DND-41 (cell line): ENCODE results near the gene ACOXL.

Experiments used
- ATAC-seq: fragments of 200-7000 bp; cut with Tn5 transposase; 3 replicates; pipeline ENCODE4 v1.9.1; 2021; ENCODE audit warnings: low read depth; ENCODE audit not compliant: insufficient read depth
- DNase-seq: peaks from one replicate; pipeline ENCODE4 v3.0.0-alpha.2; 2020
- H2AFZ ChIP-seq: 2 replicates; pipeline ENCODE4 v1.6.0; 2012; ENCODE audit warnings: low read depth, low read length
- H3K27ac ChIP-seq: 2 replicates; pipeline ENCODE4 v1.5.1; 2012; ENCODE audit warnings: low read length, inconsistent platforms
- H3K27me3 ChIP-seq: fragments of 200-600 bp; sonication (generic); 2 replicates; pipeline ENCODE4 v1.6.0; 2012; ENCODE audit warnings: low read length, mild to moderate bottlenecking, inconsistent platforms; ENCODE audit not compliant: insufficient read depth, poor library complexity
- H3K36me3 ChIP-seq: 2 replicates; pipeline ENCODE4 v1.5.1; 2012; ENCODE audit warnings: low read length, inconsistent platforms; ENCODE audit not compliant: insufficient read depth
- H3K4me1 ChIP-seq: 2 replicates; pipeline ENCODE4 v1.5.1; 2012; ENCODE audit warnings: mild to moderate bottlenecking, low read length; ENCODE audit not compliant: insufficient read depth
- H3K4me2 ChIP-seq: 2 replicates; pipeline ENCODE4 v1.6.0; 2012; ENCODE audit warnings: mild to moderate bottlenecking, moderate library complexity, low read length, inconsistent platforms; ENCODE audit not compliant: insufficient read depth
- H3K4me3 ChIP-seq, 2 experiments: fragments of 200-600 bp in 1 of 2; shearing (Covaris generic) in 1 of 2; 2 replicates each; pipeline ENCODE4 v1.5.1; 2012 to 2016; ENCODE audit warnings: inconsistent platforms in 2 of 2, low read length in 2 of 2, mild to moderate bottlenecking in 2 of 2, low read depth in 1 of 2, moderate library complexity in 1 of 2
- H3K79me2 ChIP-seq: 2 replicates; pipeline ENCODE4 v1.6.0; 2012; ENCODE audit warnings: low read length, inconsistent platforms; ENCODE audit not compliant: insufficient read depth
- H3K9ac ChIP-seq: 2 replicates; pipeline ENCODE4 v1.6.0; 2012; ENCODE audit warnings: low read depth, mild to moderate bottlenecking, inconsistent platforms, low read length, moderate library complexity
- H3K9me3 ChIP-seq: 2 replicates; pipeline ENCODE4 v1.5.1; 2012; ENCODE audit warnings: low read length, moderate library complexity, mild to moderate bottlenecking, inconsistent platforms; ENCODE audit not compliant: insufficient read depth, severe bottlenecking
- H4K20me1 ChIP-seq: 2 replicates; pipeline ENCODE4 v1.6.0; 2012; ENCODE audit warnings: low read length; ENCODE audit not compliant: insufficient read depth
- CTCF ChIP-seq: IDR thresholded peaks from 2 replicates; pipeline ENCODE4 v1.5.1; 2012; ENCODE audit warnings: borderline replicate concordance, low read length, moderate library complexity, mild to moderate bottlenecking; ENCODE audit not compliant: poor library complexity, severe bottlenecking; ENCODE audit errors: extremely low read depth
- EZH2 ChIP-seq: IDR thresholded peaks from 3 replicates; pipeline ENCODE4 v1.6.1; 2012; ENCODE audit warnings: borderline replicate concordance, low read depth, mild to moderate bottlenecking, moderate library complexity, low read length, inconsistent platforms; ENCODE audit not compliant: severe bottlenecking

ACOXL gene

GRCh38 chr2:111148925-111149324 lies 416.6 kb downstream of the ACOXL start:
- H3K4me2 ChIP-seq, result no peak overlapping the region
- peaks cover 83% of the 10 kb centered on the region for H3K36me3 ChIP-seq
- H2AFZ ChIP-seq, result no peak overlapping the region
- no peaks in the 10 kb centered on the region for H3K27me3 ChIP-seq
- peaks cover 88% of the 10 kb centered on the region for H3K79me2 ChIP-seq
- peak overlapping the region; percentile 22; the same call in 1 of the 2 replicates for H3K27ac ChIP-seq
- DNase-seq (no peak), ATAC-seq (no peak)
- H3K9me3 ChIP-seq, result no peaks in the 10 kb centered on the region
- peaks cover 7% of the 10 kb centered on the region; the same call in 1 of the 2 replicates for H3K4me1 ChIP-seq
- TF ChIP-seq EZH2 (no peak), CTCF (no peak)
- H3K4me3 ChIP-seq, result no peak overlapping the region
- no peak overlapping the region for H3K9ac ChIP-seq
- peaks cover 11% of the 10 kb centered on the region; the same call in 1 of the 2 replicates for H4K20me1 ChIP-seq

GRCh38 chr2:111149882-111150455 lies 417.6 kb downstream of the ACOXL start:
- Histone ChIP-seq H4K20me1 (peaks cover 13% of the 10 kb centered on the region; the same call in 1 of the 2 replicates), H3K36me3 (peaks cover 83% of the 10 kb centered on the region), H3K27me3 (no peaks in the 10 kb centered on the region), H3K4me2 (no peak overlapping the region), H3K27ac (no peak overlapping the region), H3K4me3 (no peak overlapping the region), H3K79me2 (peaks cover 89% of the 10 kb centered on the region), H3K4me1 (peaks cover 3% of the 10 kb centered on the region; the same call in 1 of the 2 replicates), H3K9ac (no peak overlapping the region), H2AFZ (no peak overlapping the region), H3K9me3 (no peaks in the 10 kb centered on the region)
- TF ChIP-seq CTCF, result no peak
- no peak for TF ChIP-seq EZH2
- DNase-seq, result no peak
- no peak for ATAC-seq

- H3K79me2 ChIP-seq, result peaks cover 83% of the 10 kb centered on the region
- TF ChIP-seq CTCF (no peak), EZH2 (no peak)
- no peak overlapping the region for H3K9ac ChIP-seq
- no peaks in the 10 kb centered on the region for H3K27me3 ChIP-seq
- H3K4me2 ChIP-seq, result no peak overlapping the region
- no peak overlapping the region for H2AFZ ChIP-seq
- H3K4me1 ChIP-seq, result peaks cover 8% of the 10 kb centered on the region; the same call in 1 of the 2 replicates
- ATAC-seq (no peak), DNase-seq (no peak)
- no peak overlapping the region for H3K27ac ChIP-seq
- H3K9me3 ChIP-seq, result no peaks in the 10 kb centered on the region
- no peak overlapping the region for H3K4me3 ChIP-seq
- peaks cover 92% of the 10 kb centered on the region for H3K36me3 ChIP-seq
- peaks cover 37% of the 10 kb centered on the region for H4K20me1 ChIP-seq
Observed at GRCh38 chr2:111154758-111155157, 422.4 kb downstream of the ACOXL start.

GRCh38 chr2:111155610-111156009 lies 423.2 kb downstream of the ACOXL start:
- H3K4me1 ChIP-seq, result peaks cover 8% of the 10 kb centered on the region; the same call in 1 of the 2 replicates
- H3K27me3 ChIP-seq, result no peaks in the 10 kb centered on the region
- H2AFZ ChIP-seq, result no peak overlapping the region
- peaks cover 93% of the 10 kb centered on the region for H3K36me3 ChIP-seq
- H4K20me1 ChIP-seq, result peaks cover 45% of the 10 kb centered on the region
- DNase-seq (no peak), ATAC-seq (no peak)
- no peak overlapping the region for H3K4me3 ChIP-seq
- TF ChIP-seq CTCF, result no peak
- TF ChIP-seq EZH2, result no peak
- H3K79me2 ChIP-seq, result peaks cover 84% of the 10 kb centered on the region
- no peaks in the 10 kb centered on the region for H3K9me3 ChIP-seq
- no peak overlapping the region for H3K9ac ChIP-seq
- H3K4me2 ChIP-seq, result no peak overlapping the region
- H3K27ac ChIP-seq, result peak overlapping the region; percentile 5; the same call in 1 of the 2 replicates
